Heart left ventricle (tissue), 16 donors: ENCODE measurements around the gene KPNA6. TPM values are rescaled to one million over a fixed set of nuclear protein-coding genes. Genes with fewer than 3 reads are reported as not detected.
"Not testable (repeated sequence)": the region's sequence is repeated elsewhere in the genome, so short reads cannot be mapped to it uniquely, and the experiment has no call there.

ENCODE experiments used
- ATAC-seq, 4 donors: fragments of 200-7000 bp; cut with Tn5 transposase; one replicate each; pipeline ENCODE4 v1.9.1; 2020 to 2022; ENCODE audit warnings: moderate library complexity in 4 of 4, mild to moderate bottlenecking in 3 of 4, moderate number of reproducible peaks in 1 of 4
- DNase-seq, 5 donors: peaks; one replicate each; pipeline ENCODE4 v3.0.0-alpha.2; 2020
- H3K27ac ChIP-seq, 12 donors: fragments of 200-600 bp; sonication (generic) in 4 of 12; one replicate each; pipeline versions ENCODE4 v1.5.0 to v1.8.0; 2016 to 2022; ENCODE audit warnings: mild to moderate bottlenecking in 2 of 12
- H3K27me3 ChIP-seq, 9 donors: fragments of 200-600 bp; sonication (generic) in 2 of 9; one replicate each; pipeline versions ENCODE4 v1.5.1 to v1.8.0; 2016 to 2022; ENCODE audit warnings: mild to moderate bottlenecking in 3 of 9
- H3K36me3 ChIP-seq, 9 donors: fragments of 200-600 bp; sonication (generic) in 2 of 9; one replicate each; pipeline versions ENCODE4 v1.5.0 to v1.8.0; 2018 to 2022; ENCODE audit warnings: mild to moderate bottlenecking in 2 of 9
- H3K4me1 ChIP-seq, 12 donors: fragments of 200-600 bp; sonication (generic) in 4 of 12; one replicate each; pipeline versions ENCODE4 v1.5.0 to v1.8.0; 2016 to 2022; ENCODE audit warnings: mild to moderate bottlenecking in 3 of 12
- H3K4me3 ChIP-seq, 12 donors: fragments of 200-600 bp; sonication (generic) in 4 of 12; one replicate each; pipeline versions ENCODE4 v1.5.0 to v1.8.0; 2017 to 2022; ENCODE audit warnings: mild to moderate bottlenecking in 9 of 12, moderate library complexity in 4 of 12
- H3K9me3 ChIP-seq, 12 donors: fragments of 200-600 bp; sonication (generic) in 4 of 12; one replicate each; pipeline versions ENCODE4 v1.5.0 to v1.8.0; 2016 to 2022; ENCODE audit warnings: mild to moderate bottlenecking in 1 of 12
- POLR2A ChIP-seq, 2 donors: fragments of 450-650 bp; IDR thresholded peaks; one replicate each; pipeline ENCODE4 v1.6.1; 2017; ENCODE audit warnings: antibody characterized with exemption in 2 of 2, mild to moderate bottlenecking in 2 of 2, moderate library complexity in 2 of 2
- WGBS, 4 donors: extraction: QIAGEN DNeasy Blood & Tissue Kit in 2 of 4; methylation state at CpG; one replicate each; pipeline versions ENCODE4 v1.1.5 to v1.1.7; 2013 to 2018; 5-methylcytosine and 5-hydroxymethylcytosine counted together
- intact Hi-C, 10 donors: fragments of 100-400 bp; cut with DNase I; formaldehyde crosslinking; loops; one replicate each; pipeline versions ENCODE4 v1.11.1 to v1.14.2; 2022
- polyA plus RNA-seq, 2 donors: library from polyadenylated mRNA; stranded (reverse); fragments of 200-250 nt; gene quantifications; one replicate each; pipeline ENCODE4 v1.2.3, GENCODE V29; 2013
- total RNA-seq, 9 donors: library from RNA; depleted of rRNA in 2 of 9; stranded (reverse); fragments of >200 nt in 2 of 9; fragmentation: NEBNext Ultra II Directional in 3 of 9; extraction: Animal tissue kit (Norgen Biotek cat#: 25700) in 3 of 9; gene quantifications; one replicate each; pipeline versions ENCODE4 v1.1.0 to v1.2.4, GENCODE V29; 2016 to 2023
- TF ChIP-seq, protein P1 (sequence below), 12 donors: fragments of 200-600 bp; sonication (generic) in 4 of 12; IDR thresholded peaks; one replicate each; pipeline versions ENCODE4 v1.5.0 to v1.8.0; 2018 to 2022; ENCODE audit warnings: antibody characterized with exemption in 12 of 12, mild to moderate bottlenecking in 5 of 12
- donor health status: ischemic (EF 13 %, LVEDD 7.1; RV severe dilation, severe dysfunction).
- donor health status: healthy with polysubstance abuse.
- donor health status: DM: no; HTN: yes; CAD: no.
- donor health status: DM: no; HTN: no; CAD: no.
- donor health status: ischemic (EF 25% LVEDD 6.9; RV normal size, moderate dysfunction).
- donor health status: ischemic (EF 25% LVEDD 5.7; RV mildly dilated, moderate dysfunction).
- donor health status: healthy.
- donor health status: DM: yes; HTN: yes; CAD: no.
- donor health status: ischemic (EF 35%, LVEDD 5.7; RV mildly dilated, moderate dysfunction).
- donor health status: nonischemic (EF 11% LVEDD 7.7; RV severe dilation, severe dysfunction).
- donor health status: DM: yes; HTN: yes; CAD: no.
- donor health status: PGD.
- donor health status: ischemic (EF 29% LVEDD 5.4; RV normal size, mild dysfunction).
- donor health status: nonischemic (EF 23%, LVEDD 6.1; RV moderate dilation, normal function).

KPNA6 gene
- total and polyA plus RNA-seq, 11 donors, result 10.2 to 99.2 (median 75.2) TPM

DNA sequence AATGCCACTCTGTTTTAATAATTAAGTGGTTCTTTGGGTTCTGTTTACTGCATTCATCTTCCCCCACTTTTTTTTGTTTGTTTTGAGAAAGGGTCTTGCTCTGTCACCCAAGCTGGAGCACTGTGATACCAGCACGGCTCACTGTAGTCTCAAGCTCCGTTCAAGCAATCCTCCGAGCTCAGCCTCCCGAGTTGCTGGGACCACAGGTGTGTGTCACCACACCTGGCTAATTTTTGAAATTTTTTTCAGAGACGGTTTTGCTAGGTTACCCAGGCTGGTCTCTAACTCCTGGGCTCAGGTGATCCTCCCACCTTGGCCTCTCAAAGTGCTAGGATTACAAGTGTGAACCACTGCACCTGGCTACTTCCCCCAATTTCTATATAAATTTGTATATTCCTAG is 29.3 kb downstream of the KPNA6 start:
- ATAC-seq, result no peak
- intact Hi-C loops, result no loop called here
- Histone ChIP-seq H3K4me3 (no peak overlapping the region), H3K9me3 (no peaks in the 10 kb centered on the region), H3K27ac (no peak overlapping the region), H3K36me3 (peaks cover 0 to 4% (median 0%) of the 10 kb centered on the region in 9 donors), H3K4me1 (peaks cover 0 to 33% (median 10%) of the 10 kb centered on the region in 12 donors), H3K27me3 (no peaks in the 10 kb centered on the region)
- DNase-seq, result no peak
- WGBS, 4 donors, result 96 to 97% (median 97%) methylated on average over 5 of the region's 5 CpGs
- TF ChIP-seq, protein P1, sequence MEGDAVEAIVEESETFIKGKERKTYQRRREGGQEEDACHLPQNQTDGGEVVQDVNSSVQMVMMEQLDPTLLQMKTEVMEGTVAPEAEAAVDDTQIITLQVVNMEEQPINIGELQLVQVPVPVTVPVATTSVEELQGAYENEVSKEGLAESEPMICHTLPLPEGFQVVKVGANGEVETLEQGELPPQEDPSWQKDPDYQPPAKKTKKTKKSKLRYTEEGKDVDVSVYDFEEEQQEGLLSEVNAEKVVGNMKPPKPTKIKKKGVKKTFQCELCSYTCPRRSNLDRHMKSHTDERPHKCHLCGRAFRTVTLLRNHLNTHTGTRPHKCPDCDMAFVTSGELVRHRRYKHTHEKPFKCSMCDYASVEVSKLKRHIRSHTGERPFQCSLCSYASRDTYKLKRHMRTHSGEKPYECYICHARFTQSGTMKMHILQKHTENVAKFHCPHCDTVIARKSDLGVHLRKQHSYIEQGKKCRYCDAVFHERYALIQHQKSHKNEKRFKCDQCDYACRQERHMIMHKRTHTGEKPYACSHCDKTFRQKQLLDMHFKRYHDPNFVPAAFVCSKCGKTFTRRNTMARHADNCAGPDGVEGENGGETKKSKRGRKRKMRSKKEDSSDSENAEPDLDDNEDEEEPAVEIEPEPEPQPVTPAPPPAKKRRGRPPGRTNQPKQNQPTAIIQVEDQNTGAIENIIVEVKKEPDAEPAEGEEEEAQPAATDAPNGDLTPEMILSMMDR (IDR thresholded peaks at IDR 0.05), result no peak
- TF ChIP-seq POLR2A (IDR thresholded peaks at IDR 0.05), result no peak

- WGBS, 4 donors, result 72 to 78% (median 74%) methylated on average over 5 of the region's 5 CpGs
- Histone ChIP-seq H3K36me3 (peaks cover 0 to 4% (median 0%) of the 10 kb centered on the region in 9 donors), H3K4me1 (peaks cover 0 to 49% (median 21%) of the 10 kb centered on the region in 12 donors), H3K27me3 (no peaks in the 10 kb centered on the region), H3K27ac (no peak overlapping the region), H3K4me3 (no peak overlapping the region), H3K9me3 (no peaks in the 10 kb centered on the region)
- TF ChIP-seq, protein P1 (IDR thresholded peaks at IDR 0.05), result no peak
- TF ChIP-seq POLR2A (IDR thresholded peaks at IDR 0.05), result no peak
- intact Hi-C loops, result no loop called here
- DNase-seq (no peak), ATAC-seq (no peak)
Measured at GRCh38 chr1:32138965-32139364, 31.1 kb downstream of the KPNA6 start.

DNA sequence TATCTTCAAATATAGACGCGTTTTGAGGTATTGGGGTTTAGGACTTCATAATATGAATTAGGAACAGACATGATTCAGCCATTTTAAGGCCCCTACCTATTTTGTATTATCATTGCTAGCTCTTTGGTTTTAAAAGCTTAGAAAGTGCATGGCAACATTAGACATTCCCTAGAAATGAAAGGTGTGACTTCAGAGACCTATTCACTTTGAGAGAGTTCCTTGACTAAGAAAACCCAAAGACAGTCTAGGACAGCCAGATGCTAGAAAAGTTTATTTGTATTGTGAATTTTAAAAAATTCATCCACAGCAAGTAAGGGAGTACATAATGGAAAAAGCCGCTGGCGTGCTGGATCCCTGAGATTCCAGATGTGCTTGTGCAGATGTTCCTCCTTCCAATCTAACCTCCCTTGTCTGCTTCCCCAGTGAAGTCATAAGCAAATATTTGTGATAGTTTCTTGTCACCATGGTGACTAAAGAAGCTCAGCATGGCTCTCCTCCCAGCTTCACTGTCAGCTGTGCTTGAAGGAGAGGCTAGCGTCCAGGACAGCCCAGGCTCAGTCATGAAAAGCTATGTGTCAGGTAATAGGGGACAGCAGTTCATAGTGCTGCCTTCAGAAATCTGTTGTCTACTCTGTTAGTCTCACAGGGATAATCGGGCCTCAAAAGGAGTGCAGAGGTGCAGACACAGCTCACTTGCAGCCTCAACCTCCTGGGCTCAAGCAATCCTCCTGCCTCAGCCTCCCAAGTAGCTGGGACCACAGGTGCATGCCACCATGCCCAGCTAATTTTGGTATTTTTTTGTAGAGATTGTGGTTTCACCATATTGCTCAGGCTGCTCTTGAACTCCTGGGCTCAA is 34.8 kb downstream of the KPNA6 start:
- intact Hi-C loops, result no loop called here
- H3K27me3 ChIP-seq, result no peaks in the 10 kb centered on the region
- peaks cover 0 to 10% (median 0%) of the 10 kb centered on the region in 12 donors for H3K9me3 ChIP-seq
- H3K4me3 ChIP-seq, result no peak overlapping the region
- peaks cover 0 to 49% (median 24%) of the 10 kb centered on the region in 12 donors for H3K4me1 ChIP-seq
- no peak for TF ChIP-seq POLR2A (IDR thresholded peaks at IDR 0.05)
- TF ChIP-seq, protein P1 (IDR thresholded peaks at IDR 0.05), result no peak
- H3K36me3 ChIP-seq, result no peaks in the 10 kb centered on the region
- WGBS, 4 donors, result 37 to 57% (median 51%) methylated on average over 6 of the region's 6 CpGs
- H3K27ac ChIP-seq, result peak overlapping the region; percentile 7 to 81 (median 52)
- ATAC-seq (peak; percentile 90 to 95 (median 92)), DNase-seq (peak in 4 of 5 donors; percentile 44 to 64 (median 62))

- intact Hi-C loops, DNase-seq, H3K36me3 ChIP-seq, ATAC-seq, H3K27me3 ChIP-seq, H3K4me3 ChIP-seq: not testable (repeated sequence)
- H3K9me3 ChIP-seq, result peaks cover 0 to 16% (median 0%) of the 10 kb centered on the region in 12 donors
- 78 to 85% (median 82%) methylated on average over 4 of the region's 4 CpGs for WGBS, 4 donors
- peak overlapping the region in 8 of 12 donors; percentile 7 to 60 (median 38) for H3K27ac ChIP-seq
- peaks cover 0 to 49% (median 24%) of the 10 kb centered on the region in 12 donors for H3K4me1 ChIP-seq
Measured at GRCh38 chr1:32143302-32143695, 35.4 kb downstream of the KPNA6 start.
